ENCODE results near the gene TTC28. TPM values are rescaled to one million over a fixed set of nuclear protein-coding genes. Genes with fewer than 3 reads are reported as not detected.

The TTC28 gene
- total RNA-seq, 1 donor from 2014 or later, result 23.2 TPM

GRCh38 chr22:28425211-28425610 lies 254.4 kb downstream of the TTC28 start:
- Mint-ChIP-seq H3K36me3 (ENCODE audit: low read depth, unreplicated experiment) (no peaks in the 10 kb centered on the region), H3K27ac (ENCODE audit: unreplicated experiment) (no peak overlapping the region), H3K9me3 (ENCODE audit: unreplicated experiment) (no peaks in the 10 kb centered on the region), H3K4me3 (ENCODE audit: unreplicated experiment) (no peak overlapping the region), H3K27me3 (ENCODE audit: low read depth, unreplicated experiment) (no peaks in the 10 kb centered on the region), H3K4me1 (ENCODE audit: low read depth, unreplicated experiment) (peaks cover 42% of the 10 kb centered on the region)
- Histone ChIP-seq H3K27ac (ENCODE audit: low read depth, low read length) (no peak overlapping the region), H3K4me3 (ENCODE audit: insufficient read depth, low read depth, low read length) (no peak overlapping the region), H3K79me2 (ENCODE audit: insufficient read depth, low read length) (no peaks in the 10 kb centered on the region), H3K9me3 (ENCODE audit: insufficient read depth, low read depth, low read length) (no peaks in the 10 kb centered on the region), H4K20me1 (ENCODE audit: insufficient read depth, low read length) (no peaks in the 10 kb centered on the region), H3K27me3 (ENCODE audit: insufficient read depth, low read length) (no peaks in the 10 kb centered on the region), H2AFZ (ENCODE audit: low read depth, low read length) (no peak overlapping the region), H3K4me2 (ENCODE audit: low read length) (no peak overlapping the region), H3K36me3 (ENCODE audit: insufficient read depth, low read length) (no peaks in the 10 kb centered on the region), H3K9ac (ENCODE audit: low read length) (no peak overlapping the region), H3K4me1 (ENCODE audit: insufficient read depth, low read length) (peaks cover 9% of the 10 kb centered on the region)
- DNase-seq (ENCODE audit: low read depth), result no peak
- FAIRE-seq, result no peak
- TF ChIP-seq, protein P1, sequence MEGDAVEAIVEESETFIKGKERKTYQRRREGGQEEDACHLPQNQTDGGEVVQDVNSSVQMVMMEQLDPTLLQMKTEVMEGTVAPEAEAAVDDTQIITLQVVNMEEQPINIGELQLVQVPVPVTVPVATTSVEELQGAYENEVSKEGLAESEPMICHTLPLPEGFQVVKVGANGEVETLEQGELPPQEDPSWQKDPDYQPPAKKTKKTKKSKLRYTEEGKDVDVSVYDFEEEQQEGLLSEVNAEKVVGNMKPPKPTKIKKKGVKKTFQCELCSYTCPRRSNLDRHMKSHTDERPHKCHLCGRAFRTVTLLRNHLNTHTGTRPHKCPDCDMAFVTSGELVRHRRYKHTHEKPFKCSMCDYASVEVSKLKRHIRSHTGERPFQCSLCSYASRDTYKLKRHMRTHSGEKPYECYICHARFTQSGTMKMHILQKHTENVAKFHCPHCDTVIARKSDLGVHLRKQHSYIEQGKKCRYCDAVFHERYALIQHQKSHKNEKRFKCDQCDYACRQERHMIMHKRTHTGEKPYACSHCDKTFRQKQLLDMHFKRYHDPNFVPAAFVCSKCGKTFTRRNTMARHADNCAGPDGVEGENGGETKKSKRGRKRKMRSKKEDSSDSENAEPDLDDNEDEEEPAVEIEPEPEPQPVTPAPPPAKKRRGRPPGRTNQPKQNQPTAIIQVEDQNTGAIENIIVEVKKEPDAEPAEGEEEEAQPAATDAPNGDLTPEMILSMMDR (IDR thresholded peaks at IDR 0.05; ENCODE audit: insufficient read depth, low read depth, low read length), result no peak
- no peak for TF ChIP-seq EZH2 (IDR thresholded peaks at IDR 0.05; ENCODE audit: insufficient read depth, low read length)

DNA sequence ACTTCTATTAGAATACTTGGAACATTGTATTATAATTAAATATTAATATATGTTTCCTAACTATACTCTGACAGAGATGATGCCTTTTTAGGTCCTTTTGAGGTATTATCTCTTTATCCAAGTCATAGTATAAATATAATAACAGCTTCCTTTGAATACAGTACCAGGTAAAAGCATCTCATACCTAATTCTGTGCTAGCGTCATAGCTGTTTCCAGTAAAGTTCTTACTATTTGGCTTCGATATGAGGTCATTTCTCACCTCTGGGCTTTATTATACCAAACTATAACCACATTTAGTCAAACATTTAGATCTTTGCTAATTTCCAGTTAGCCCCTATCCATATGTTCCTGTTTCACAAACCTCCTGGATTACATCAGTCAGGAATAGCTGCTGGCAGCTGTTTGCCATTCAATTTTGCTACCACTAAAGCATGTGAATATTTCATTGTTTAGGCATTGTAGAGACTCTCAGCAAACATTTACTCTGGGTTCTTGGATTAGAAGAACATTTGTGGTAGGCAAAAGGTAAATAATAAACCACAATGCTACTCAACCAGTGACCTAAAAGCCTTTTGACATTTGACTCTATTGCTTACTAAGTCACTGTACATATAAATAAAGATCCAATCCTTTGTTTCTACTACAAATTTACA lies 255.1 kb downstream of the TTC28 start:
- no peak for TF ChIP-seq EZH2 (IDR thresholded peaks at IDR 0.05; ENCODE audit: insufficient read depth, low read length)
- TF ChIP-seq, protein P1 (IDR thresholded peaks at IDR 0.05; ENCODE audit: insufficient read depth, low read depth, low read length), result no peak
- Histone ChIP-seq H3K4me1 (ENCODE audit: insufficient read depth, low read length) (peaks cover 9% of the 10 kb centered on the region), H3K4me2 (ENCODE audit: low read length) (no peak overlapping the region), H3K79me2 (ENCODE audit: insufficient read depth, low read length) (no peaks in the 10 kb centered on the region), H2AFZ (ENCODE audit: low read depth, low read length) (no peak overlapping the region), H3K4me3 (ENCODE audit: insufficient read depth, low read depth, low read length) (no peak overlapping the region), H4K20me1 (ENCODE audit: insufficient read depth, low read length) (no peaks in the 10 kb centered on the region), H3K27ac (ENCODE audit: low read depth, low read length) (no peak overlapping the region), H3K36me3 (ENCODE audit: insufficient read depth, low read length) (no peaks in the 10 kb centered on the region), H3K9me3 (ENCODE audit: insufficient read depth, low read depth, low read length) (no peaks in the 10 kb centered on the region), H3K27me3 (ENCODE audit: insufficient read depth, low read length) (no peaks in the 10 kb centered on the region), H3K9ac (ENCODE audit: low read length) (no peak overlapping the region)
- Mint-ChIP-seq H3K4me3 (ENCODE audit: unreplicated experiment) (no peak overlapping the region), H3K9me3 (ENCODE audit: unreplicated experiment) (no peaks in the 10 kb centered on the region), H3K36me3 (ENCODE audit: low read depth, unreplicated experiment) (no peaks in the 10 kb centered on the region), H3K27ac (ENCODE audit: unreplicated experiment) (peak overlapping the region; percentile 41), H3K27me3 (ENCODE audit: low read depth, unreplicated experiment) (no peaks in the 10 kb centered on the region), H3K4me1 (ENCODE audit: low read depth, unreplicated experiment) (peaks cover 40% of the 10 kb centered on the region)
- peak; percentile 54 for FAIRE-seq
- DNase-seq (ENCODE audit: low read depth), result peak; percentile 58

GRCh38 chr22:28419919-28420318 lies 259.7 kb downstream of the TTC28 start:
- Histone ChIP-seq H3K9ac (ENCODE audit: low read length) (no peak overlapping the region), H3K27ac (ENCODE audit: low read depth, low read length) (no peak overlapping the region), H3K4me2 (ENCODE audit: low read length) (no peak overlapping the region), H3K36me3 (ENCODE audit: insufficient read depth, low read length) (no peaks in the 10 kb centered on the region), H3K9me3 (ENCODE audit: insufficient read depth, low read depth, low read length) (no peaks in the 10 kb centered on the region), H2AFZ (ENCODE audit: low read depth, low read length) (no peak overlapping the region), H3K27me3 (ENCODE audit: insufficient read depth, low read length) (no peaks in the 10 kb centered on the region), H3K4me3 (ENCODE audit: insufficient read depth, low read depth, low read length) (no peak overlapping the region), H3K4me1 (ENCODE audit: insufficient read depth, low read length) (no peaks in the 10 kb centered on the region), H4K20me1 (ENCODE audit: insufficient read depth, low read length) (no peaks in the 10 kb centered on the region), H3K79me2 (ENCODE audit: insufficient read depth, low read length) (no peaks in the 10 kb centered on the region)
- Mint-ChIP-seq H3K27ac (ENCODE audit: unreplicated experiment) (no peak overlapping the region), H3K9me3 (ENCODE audit: unreplicated experiment) (no peaks in the 10 kb centered on the region), H3K4me1 (ENCODE audit: low read depth, unreplicated experiment) (peaks cover 21% of the 10 kb centered on the region), H3K27me3 (ENCODE audit: low read depth, unreplicated experiment) (no peaks in the 10 kb centered on the region), H3K4me3 (ENCODE audit: unreplicated experiment) (no peak overlapping the region), H3K36me3 (ENCODE audit: low read depth, unreplicated experiment) (no peaks in the 10 kb centered on the region)
- TF ChIP-seq EZH2 (IDR thresholded peaks at IDR 0.05; ENCODE audit: insufficient read depth, low read length), result no peak
- TF ChIP-seq, protein P1 (IDR thresholded peaks at IDR 0.05; ENCODE audit: insufficient read depth, low read depth, low read length), result no peak
- DNase-seq (ENCODE audit: low read depth), result no peak
- FAIRE-seq, result no peak
